Activated naive CD8-positive, alpha-beta T cell treated with anti-CD3 and anti-CD28 coated beads for 36 hours (primary cell): ENCODE results near the gene ATG101. TPM values are rescaled to one million over a fixed set of nuclear protein-coding genes. Genes with fewer than 3 reads are reported as not detected.

Experiments used
- DNase-seq: peaks from one replicate; pipeline ENCODE4 v3.0.0; 2021
- H3K27ac Mint-ChIP-seq: one replicate; pipeline ENCODE4 v1.8.0; 2022; ENCODE audit warnings: mild to moderate bottlenecking, moderate library complexity, mixed read lengths
- H3K27me3 Mint-ChIP-seq: one replicate; pipeline ENCODE4 v1.8.0; 2022; ENCODE audit warnings: mild to moderate bottlenecking, mixed read lengths
- H3K36me3 Mint-ChIP-seq: one replicate; pipeline ENCODE4 v1.8.0; 2021; ENCODE audit warnings: mild to moderate bottlenecking, mixed read lengths
- H3K4me1 Mint-ChIP-seq: one replicate; pipeline ENCODE4 v1.8.0; 2021; ENCODE audit warnings: mixed read lengths
- H3K4me3 Mint-ChIP-seq: one replicate; pipeline ENCODE4 v1.8.0; 2022; ENCODE audit warnings: mild to moderate bottlenecking, moderate library complexity, mixed read lengths
- H3K9me3 Mint-ChIP-seq: one replicate; pipeline ENCODE4 v1.8.0; 2022; ENCODE audit warnings: mixed read lengths
- total RNA-seq, 2 experiments: library from RNA; stranded (reverse); gene quantifications; one replicate each; pipeline ENCODE4 v1.2.3, GENCODE V29; 2021

Gene ATG101
- total RNA-seq, 2 experiments from 2014 or later: 39.8 to 41.2 TPM

DNA sequence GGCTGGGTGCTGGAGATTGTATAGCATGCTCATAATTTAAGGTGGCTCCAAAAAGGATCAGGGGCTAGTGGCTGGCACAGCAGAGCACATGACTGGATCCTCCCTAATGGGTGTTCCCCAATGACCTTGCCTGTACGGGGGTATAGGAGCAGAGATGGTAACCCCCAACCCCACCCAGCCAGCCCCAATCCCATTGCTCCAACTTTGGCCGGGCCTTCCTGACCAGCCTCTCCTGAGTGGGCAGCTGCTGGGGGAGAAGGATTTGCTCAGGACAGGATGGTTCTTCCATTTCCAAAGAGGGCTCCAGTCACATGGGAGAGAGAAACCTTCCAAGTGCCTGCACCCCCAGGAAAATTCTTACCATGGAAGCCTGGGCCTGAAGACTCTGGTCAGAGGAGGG, 33.9 kb upstream of the ATG101 start:
- Mint-ChIP-seq H3K36me3 (peaks cover 15% of the 10 kb centered on the region), H3K27me3 (no peaks in the 10 kb centered on the region), H3K4me3 (peak overlapping the region; percentile 60), H3K27ac (peak overlapping the region; percentile 69), H3K4me1 (peaks cover 68% of the 10 kb centered on the region), H3K9me3 (no peaks in the 10 kb centered on the region)
- no peak for DNase-seq

DNA sequence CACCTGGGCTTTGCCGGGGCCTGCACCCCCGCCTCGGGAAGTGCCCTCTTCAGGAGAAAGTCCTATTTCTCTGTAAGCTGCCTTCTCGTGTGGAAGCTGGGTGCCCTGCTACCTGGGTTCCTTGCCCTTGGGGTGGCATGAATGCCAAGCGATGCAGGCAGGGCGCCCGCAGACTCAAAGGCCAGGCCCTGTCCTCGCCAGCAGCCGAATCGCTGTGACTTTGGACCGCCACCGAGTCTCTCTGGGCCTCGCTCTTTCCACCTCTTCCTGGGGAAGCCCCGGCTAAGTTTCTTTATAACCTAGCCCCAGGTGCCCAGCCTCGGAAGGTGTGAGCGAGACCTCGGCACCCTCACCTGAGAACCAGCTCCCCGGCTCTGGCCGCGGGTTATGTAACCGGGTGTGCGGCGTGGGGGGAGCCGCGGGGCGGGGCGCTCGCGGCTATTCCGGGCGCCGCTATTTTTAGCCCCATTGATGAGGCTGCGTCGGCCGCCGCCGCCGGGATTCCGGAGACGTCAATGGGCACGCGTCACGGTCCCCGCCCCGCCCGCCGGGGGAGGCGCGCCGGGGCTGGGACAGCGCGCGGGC, 33.1 kb upstream of the ATG101 start:
- peak; percentile 85 for DNase-seq
- H3K9me3 Mint-ChIP-seq: no peaks in the 10 kb centered on the region
- no peaks in the 10 kb centered on the region for H3K27me3 Mint-ChIP-seq
- H3K4me3 Mint-ChIP-seq: peak overlapping the region; percentile 60
- peaks cover 75% of the 10 kb centered on the region for H3K4me1 Mint-ChIP-seq
- peak overlapping the region; percentile 69 for H3K27ac Mint-ChIP-seq
- H3K36me3 Mint-ChIP-seq: peaks cover 18% of the 10 kb centered on the region

DNA sequence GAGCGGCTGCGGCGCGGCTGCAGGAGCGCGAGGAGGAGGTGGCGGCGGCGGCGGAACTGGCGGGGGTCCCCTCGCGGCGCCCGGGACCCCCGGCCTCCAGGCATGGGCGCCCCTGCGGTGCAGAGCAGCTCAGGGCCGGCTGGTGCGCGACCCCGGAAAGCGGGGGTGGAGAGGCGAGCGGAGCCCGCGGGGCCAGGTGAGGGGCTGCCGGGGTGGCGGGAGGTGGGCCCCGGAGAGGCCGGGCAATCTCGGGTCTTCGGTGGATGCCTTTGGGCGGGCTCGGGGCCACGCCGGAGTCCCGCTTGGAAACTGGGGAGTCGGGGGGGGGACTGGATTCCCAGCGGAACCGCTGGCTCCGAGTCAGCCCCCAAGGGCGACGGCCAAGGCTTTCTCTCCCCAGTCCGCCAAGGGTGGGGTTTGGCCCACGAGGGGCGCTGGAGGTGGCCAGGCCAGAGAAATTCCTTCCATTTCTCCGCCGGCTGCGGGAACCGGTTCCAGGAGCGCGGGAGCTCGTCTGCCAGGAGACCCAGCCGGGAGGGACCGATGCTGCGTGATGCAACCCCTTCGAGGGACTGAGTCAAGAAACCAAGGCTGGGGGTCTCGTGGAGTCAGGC, 32.4 kb upstream of the ATG101 start:
- Mint-ChIP-seq H3K27ac (peak overlapping the region; percentile 80), H3K9me3 (no peaks in the 10 kb centered on the region), H3K36me3 (peaks cover 25% of the 10 kb centered on the region), H3K4me1 (peaks cover 80% of the 10 kb centered on the region), H3K27me3 (no peaks in the 10 kb centered on the region), H3K4me3 (peak overlapping the region; percentile 83)
- DNase-seq: peak; percentile 60

DNA sequence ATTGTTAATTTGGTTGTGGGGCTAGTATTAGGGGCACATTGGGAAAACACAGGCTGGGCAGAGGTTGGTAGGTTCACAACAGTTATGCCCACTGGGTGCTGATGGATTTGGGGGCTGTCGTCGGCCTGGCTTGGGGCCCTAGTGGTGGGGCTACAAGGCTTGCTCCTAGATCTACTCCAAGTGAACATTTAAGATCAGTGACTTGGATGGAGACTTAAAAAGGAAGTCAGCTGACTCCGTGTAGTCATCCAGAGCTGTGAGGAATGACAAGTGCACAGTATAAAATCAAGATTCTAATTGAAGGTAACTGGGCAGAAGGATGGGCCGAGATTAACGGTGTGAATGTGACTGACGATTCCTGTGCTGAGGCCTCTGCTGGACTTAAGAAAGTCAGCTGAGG, 31.3 kb upstream of the ATG101 start:
- DNase-seq: no peak
- H3K4me3 Mint-ChIP-seq: peak overlapping the region; percentile 83
- no peaks in the 10 kb centered on the region for H3K9me3 Mint-ChIP-seq
- peaks cover 28% of the 10 kb centered on the region for H3K36me3 Mint-ChIP-seq
- H3K27me3 Mint-ChIP-seq: no peaks in the 10 kb centered on the region
- H3K4me1 Mint-ChIP-seq: peaks cover 79% of the 10 kb centered on the region
- peak overlapping the region; percentile 80 for H3K27ac Mint-ChIP-seq

DNA sequence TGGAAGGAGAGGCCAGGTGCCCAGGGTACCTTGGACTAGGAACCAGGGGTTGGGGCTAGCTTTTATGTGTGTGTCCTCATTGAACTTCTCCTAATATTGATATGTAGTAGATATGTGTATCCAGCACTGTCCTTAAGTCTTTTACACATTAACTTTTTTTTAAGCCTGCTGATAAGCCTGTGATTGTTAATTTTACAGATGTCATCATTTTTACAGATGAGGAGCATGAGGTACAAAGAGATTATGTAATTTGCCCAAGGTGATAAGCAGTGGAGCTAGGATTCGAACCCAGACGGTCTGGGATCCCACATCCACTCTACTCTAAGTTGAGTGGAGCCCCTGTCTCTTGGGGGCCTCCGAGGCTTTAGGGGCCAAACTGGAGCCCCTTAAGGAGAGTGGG, 28.7 kb upstream of the ATG101 start:
- no peaks in the 10 kb centered on the region for H3K9me3 Mint-ChIP-seq
- DNase-seq: no peak
- peaks cover 61% of the 10 kb centered on the region for H3K4me1 Mint-ChIP-seq
- peak overlapping the region; percentile 83 for H3K4me3 Mint-ChIP-seq
- no peak overlapping the region for H3K27ac Mint-ChIP-seq
- H3K36me3 Mint-ChIP-seq: peaks cover 34% of the 10 kb centered on the region
- H3K27me3 Mint-ChIP-seq: no peaks in the 10 kb centered on the region

DNA sequence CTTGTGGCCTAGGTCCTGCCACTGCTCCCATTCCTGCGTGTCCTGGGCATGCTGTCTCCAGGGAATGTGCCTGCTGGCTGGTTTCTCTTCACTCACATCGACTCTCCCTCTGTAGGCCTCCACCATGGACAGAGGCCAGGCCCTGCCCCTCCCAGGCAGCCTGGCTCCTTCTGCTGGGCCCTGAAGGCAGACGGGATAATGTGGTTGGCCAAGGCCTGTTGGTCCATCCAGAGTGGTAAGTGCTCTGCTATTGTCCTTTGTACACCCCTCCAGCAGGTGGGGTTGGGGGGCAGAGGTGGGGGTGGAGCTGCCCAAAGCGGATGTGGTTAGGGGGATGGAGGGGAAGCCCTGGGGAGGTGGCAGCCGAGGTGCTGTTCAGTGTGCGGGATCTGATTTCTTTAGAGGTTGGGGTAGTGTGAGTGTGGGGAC, 28.1 kb upstream of the ATG101 start:
- Mint-ChIP-seq H3K27ac (peak overlapping the region; percentile 50), H3K36me3 (peaks cover 34% of the 10 kb centered on the region), H3K9me3 (no peaks in the 10 kb centered on the region), H3K4me1 (peaks cover 58% of the 10 kb centered on the region), H3K4me3 (peak overlapping the region; percentile 74), H3K27me3 (no peaks in the 10 kb centered on the region)
- peak; percentile 55 for DNase-seq

DNA sequence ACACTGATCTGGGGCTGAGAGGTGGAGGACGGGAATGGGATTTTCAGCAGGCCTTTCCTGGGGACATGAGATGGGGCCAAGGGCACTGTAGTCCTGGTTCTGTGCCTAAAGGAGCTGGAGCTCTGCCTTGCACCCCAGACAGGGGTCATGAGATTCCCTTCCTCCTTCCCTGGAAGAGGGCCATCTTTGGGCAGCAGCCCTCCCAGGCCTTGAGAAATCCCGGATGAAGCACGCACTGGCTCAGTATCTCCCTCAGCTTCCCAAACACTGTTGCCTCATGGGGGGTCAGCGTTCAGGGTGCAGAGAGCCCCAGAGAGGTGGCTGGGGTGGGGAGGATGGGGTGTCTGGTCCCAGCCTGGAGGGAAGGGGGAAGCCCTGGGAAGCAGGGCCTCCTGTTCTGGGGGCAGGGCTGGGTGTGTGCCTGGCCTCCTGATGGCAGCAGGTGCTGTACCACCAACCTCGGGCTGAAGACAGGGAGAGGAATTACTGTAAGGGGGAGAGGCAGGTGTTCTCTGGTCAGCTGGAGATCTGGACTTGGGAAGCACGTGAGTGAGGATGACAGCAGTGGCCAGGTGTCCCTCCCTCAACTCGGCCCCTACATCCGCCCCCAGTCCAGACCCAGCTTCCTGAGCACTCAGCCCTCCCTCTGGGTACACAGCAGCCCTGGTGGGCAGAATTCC, 26.9 kb upstream of the ATG101 start:
- H3K4me3 Mint-ChIP-seq: peak overlapping the region; percentile 74
- no peak overlapping the region for H3K27ac Mint-ChIP-seq
- H3K36me3 Mint-ChIP-seq: peaks cover 36% of the 10 kb centered on the region
- H3K4me1 Mint-ChIP-seq: peaks cover 58% of the 10 kb centered on the region
- no peaks in the 10 kb centered on the region for H3K9me3 Mint-ChIP-seq
- no peak for DNase-seq
- H3K27me3 Mint-ChIP-seq: no peaks in the 10 kb centered on the region

DNA sequence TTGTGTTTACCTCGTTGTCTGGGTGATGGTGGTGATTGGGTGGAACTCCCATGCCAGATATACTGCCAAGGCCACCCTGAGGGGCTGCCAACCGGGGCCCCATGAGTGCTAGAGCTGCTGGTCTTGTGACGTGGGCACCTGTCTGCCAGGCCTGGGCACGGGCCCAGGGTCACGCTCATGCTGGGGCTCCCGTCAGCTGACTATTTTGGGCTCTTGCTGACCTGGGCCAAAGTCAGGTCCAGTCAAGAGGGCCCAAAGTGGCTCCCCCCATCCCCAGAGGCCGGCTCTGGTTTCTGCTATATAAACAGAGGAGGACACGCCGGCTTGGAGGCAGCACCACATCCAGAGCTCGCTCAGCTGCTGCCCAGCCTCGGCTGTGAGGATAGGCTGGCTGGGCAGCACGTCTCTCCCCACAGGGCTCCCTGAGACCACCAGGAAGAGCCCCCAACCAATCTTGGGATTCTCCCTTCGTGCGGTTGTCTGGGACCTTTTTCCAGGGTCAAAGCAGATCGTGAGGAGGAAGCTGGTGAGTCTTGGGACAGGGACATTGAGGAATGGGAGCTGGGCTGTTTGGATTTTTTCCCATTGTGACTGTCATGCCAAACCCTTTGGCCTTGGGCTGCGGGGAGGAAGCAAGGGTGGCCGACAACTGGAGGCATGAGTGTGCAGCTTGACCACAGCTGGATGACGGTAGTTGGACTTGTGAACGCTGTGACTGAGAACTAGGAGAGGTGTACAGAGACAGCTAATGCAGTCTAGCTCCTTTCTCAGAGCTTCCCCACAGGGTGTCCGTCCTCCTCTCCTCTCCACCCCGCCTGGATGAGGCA, 26.2 kb upstream of the ATG101 start:
- peaks cover 33% of the 10 kb centered on the region for H3K36me3 Mint-ChIP-seq
- H3K27me3 Mint-ChIP-seq: no peaks in the 10 kb centered on the region
- H3K4me3 Mint-ChIP-seq: no peak overlapping the region
- H3K27ac Mint-ChIP-seq: no peak overlapping the region
- DNase-seq: no peak
- peaks cover 54% of the 10 kb centered on the region for H3K4me1 Mint-ChIP-seq
- no peaks in the 10 kb centered on the region for H3K9me3 Mint-ChIP-seq

DNA sequence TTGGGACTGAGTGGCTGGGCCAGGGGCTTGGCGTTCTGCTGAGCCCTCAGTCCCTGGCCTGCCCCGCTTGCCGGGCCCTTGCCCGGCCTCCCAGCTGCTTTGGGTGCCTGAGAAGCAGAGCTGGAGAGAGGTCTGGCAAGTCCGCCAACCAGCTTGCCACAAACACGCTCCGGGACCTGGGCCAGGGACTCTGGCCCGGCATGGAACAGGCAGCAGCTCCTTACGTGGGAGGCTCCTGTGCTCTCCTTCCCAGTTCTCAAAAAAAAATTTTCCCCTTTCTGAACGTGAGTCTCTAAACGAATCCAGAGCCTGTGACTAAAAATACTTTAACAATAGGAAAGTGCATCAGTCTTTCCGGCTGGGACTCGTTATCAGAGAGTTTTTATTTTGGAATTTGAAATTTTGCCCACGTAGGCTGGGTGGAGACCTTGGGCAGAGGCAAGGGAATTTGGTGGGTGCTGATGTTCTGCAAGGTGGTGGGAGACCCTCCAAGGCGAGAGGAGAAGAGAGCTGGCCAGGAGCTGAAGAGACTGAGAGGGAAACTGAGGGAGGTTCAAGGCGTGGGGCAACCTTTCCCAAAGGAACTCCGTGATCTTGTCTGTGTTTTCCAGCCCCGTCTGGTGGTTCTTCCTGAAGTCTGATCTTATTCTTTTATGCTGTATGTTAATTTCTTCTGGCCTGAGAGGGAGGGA, 25.3 kb upstream of the ATG101 start:
- Mint-ChIP-seq H3K9me3 (no peaks in the 10 kb centered on the region), H3K4me1 (peaks cover 49% of the 10 kb centered on the region), H3K36me3 (peaks cover 31% of the 10 kb centered on the region), H3K4me3 (no peak overlapping the region), H3K27ac (no peak overlapping the region), H3K27me3 (no peaks in the 10 kb centered on the region)
- no peak for DNase-seq

DNA sequence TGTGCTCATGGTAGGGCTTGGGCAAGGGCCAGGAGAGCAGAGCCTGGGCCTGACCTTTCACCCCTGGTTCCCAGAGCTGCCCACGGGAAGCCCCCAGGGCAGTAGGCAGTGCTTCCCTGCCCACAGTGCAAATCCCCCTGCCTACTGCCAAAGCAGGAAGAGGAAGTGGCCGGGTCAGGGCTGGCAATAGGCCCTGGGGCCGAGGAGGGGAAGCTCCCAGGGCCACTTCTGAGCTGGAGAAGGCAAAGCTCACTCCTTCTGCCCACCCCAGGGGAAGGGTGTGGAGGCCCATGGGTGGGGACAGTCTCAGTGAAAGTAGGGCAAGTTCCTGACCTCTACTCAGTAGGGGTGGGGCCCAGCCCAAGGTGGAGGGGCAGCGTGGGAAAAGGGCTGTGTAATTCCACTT, 24.0 kb upstream of the ATG101 start:
- Mint-ChIP-seq H3K36me3 (peaks cover 24% of the 10 kb centered on the region), H3K4me3 (no peak overlapping the region), H3K27me3 (no peaks in the 10 kb centered on the region), H3K4me1 (peaks cover 46% of the 10 kb centered on the region), H3K27ac (no peak overlapping the region), H3K9me3 (no peaks in the 10 kb centered on the region)
- DNase-seq: no peak

DNA sequence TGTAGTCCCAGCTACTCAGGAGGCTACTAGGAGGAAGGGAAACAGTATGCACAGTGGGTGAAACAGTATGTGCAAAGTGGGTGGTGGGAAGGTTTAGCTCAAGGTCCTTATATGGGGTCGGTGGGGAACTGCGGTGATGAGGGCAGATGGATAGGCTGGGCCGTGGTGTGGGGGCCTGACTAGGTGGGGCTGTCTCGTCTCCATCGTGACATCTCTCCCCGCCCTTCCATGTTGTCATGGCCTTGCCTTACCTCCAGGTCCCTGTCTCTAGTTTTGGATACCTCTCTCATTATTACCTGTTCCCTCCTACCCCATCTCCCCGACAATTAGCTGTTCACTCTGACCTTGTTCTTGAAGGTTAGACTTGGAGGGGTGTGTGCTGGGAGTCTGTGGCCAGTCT, 22.9 kb upstream of the ATG101 start:
- H3K9me3 Mint-ChIP-seq: no peaks in the 10 kb centered on the region
- H3K4me1 Mint-ChIP-seq: peaks cover 37% of the 10 kb centered on the region
- no peak overlapping the region for H3K4me3 Mint-ChIP-seq
- DNase-seq: no peak
- H3K36me3 Mint-ChIP-seq: peaks cover 25% of the 10 kb centered on the region
- H3K27me3 Mint-ChIP-seq: no peaks in the 10 kb centered on the region
- no peak overlapping the region for H3K27ac Mint-ChIP-seq

DNA sequence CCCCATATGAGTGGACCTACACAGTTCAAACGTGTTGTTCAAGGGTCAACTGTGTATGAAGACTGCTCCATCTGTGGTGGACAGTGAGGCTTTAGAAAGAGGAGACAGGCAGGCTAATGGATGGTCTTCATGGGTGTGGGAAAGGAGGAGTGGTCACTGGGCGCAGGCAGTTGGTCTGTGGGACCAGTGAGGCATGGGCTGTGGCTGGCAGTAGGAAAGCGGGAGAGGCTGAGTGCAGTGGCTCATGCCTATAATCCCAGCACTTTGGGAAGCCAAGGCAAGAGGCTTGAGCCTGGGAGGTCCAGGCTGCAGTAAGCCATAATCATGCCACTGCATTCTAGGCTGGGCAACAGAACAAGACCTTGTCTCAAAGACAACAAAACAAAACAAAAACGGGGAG, 20.5 kb upstream of the ATG101 start:
- H3K4me1 Mint-ChIP-seq: peaks cover 33% of the 10 kb centered on the region
- DNase-seq: no peak
- no peaks in the 10 kb centered on the region for H3K27me3 Mint-ChIP-seq
- H3K4me3 Mint-ChIP-seq: peak overlapping the region; percentile 96
- H3K36me3 Mint-ChIP-seq: peaks cover 32% of the 10 kb centered on the region
- H3K27ac Mint-ChIP-seq: no peak overlapping the region
- H3K9me3 Mint-ChIP-seq: no peaks in the 10 kb centered on the region

DNA sequence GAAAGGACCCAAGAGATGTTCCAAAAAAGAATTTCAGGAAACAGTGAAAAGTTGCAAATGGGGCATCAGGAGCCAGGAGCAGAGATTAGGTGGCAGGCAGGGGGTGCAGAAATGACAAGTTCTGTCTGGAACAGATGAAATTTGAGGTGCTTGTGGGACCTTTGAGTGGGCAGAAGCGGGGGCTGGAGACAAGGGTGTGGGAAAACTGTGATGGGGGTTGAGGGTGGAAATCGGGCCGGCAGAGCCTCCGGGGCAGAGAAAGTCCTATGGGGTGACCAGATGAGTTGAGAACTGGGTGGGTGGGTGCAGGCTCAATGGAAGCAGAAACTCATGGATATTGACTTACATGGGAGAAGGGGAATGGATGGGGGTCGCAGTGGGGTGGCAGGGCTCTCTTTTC, 20.1 kb upstream of the ATG101 start:
- Mint-ChIP-seq H3K4me3 (peak overlapping the region; percentile 96), H3K9me3 (no peaks in the 10 kb centered on the region), H3K27ac (peak overlapping the region; percentile 95), H3K4me1 (peaks cover 34% of the 10 kb centered on the region), H3K27me3 (no peaks in the 10 kb centered on the region), H3K36me3 (peaks cover 30% of the 10 kb centered on the region)
- no peak for DNase-seq

DNA sequence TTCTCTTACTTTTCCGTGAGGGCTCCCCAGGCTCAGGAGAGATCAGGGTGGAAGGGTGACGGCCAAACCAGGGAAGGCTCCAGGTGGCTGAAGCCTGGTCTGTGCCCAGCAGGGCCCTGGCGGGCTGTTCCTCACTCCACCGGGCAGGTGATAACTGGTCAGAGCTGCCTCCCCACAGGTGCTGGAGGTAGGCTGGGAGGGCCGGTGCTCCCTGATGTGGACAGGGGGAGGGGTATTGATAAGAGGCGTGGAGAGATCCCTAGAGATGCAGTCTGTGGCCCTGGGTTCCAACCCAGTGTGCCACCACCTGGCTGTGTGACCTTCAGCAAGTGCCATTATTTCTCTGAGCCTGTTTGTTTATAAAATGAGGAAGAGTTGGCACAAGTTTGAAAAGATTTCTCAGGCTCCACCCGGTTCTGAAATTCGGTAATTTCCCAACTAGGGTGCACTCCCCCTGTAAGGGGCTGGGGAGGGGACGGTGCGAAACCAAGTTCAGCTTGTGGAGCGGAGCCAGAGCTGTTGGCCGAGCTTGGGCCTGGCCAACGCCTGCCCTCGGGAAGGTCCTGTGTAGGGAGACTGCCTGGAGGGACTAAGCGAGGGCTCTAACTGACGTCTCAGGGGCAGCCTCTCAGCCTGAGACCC, 19.5 kb upstream of the ATG101 start:
- Mint-ChIP-seq H3K4me3 (peak overlapping the region; percentile 96), H3K36me3 (peaks cover 30% of the 10 kb centered on the region), H3K27ac (peak overlapping the region; percentile 95), H3K9me3 (no peaks in the 10 kb centered on the region), H3K27me3 (no peaks in the 10 kb centered on the region), H3K4me1 (peaks cover 34% of the 10 kb centered on the region)
- DNase-seq: no peak
